Measurements from ENCODE around the gene CORO2B. TPM values are rescaled to one million over a fixed set of nuclear protein-coding genes. Genes with fewer than 3 reads are reported as not detected.

CORO2B gene
- total and polyA plus RNA-seq, 2 of the 13 experiments (the other 11 are each of a cell fraction or from before 2014, with no cell fraction given) = 0.35 to 0.63 TPM

GRCh38 chr15:68676926-68677325 is 98.1 kb downstream of the CORO2B start:
- ATAC-seq = no peak
- intact Hi-C loops (cut with micrococcal nuclease; ENCODE audit: unreplicated experiment) = no loop called here

More at GRCh38 chr15:68676926-68677325, 98.1 kb downstream of the CORO2B start:
- Histone ChIP-seq H2AFZ (ENCODE audit: low read length) (no peak overlapping the region), H3K9me3 (ENCODE audit: low read length) (no peaks in the 10 kb centered on the region), H4K20me1 (ENCODE audit: insufficient read depth, low read length) (no peaks in the 10 kb centered on the region), H3K4me3 (replicated peaks in 1 of 3; ENCODE audit: insufficient read depth in 1 of 3, low read depth in 2 of 3, low read length in 3 of 3) (no peak overlapping the region), H3K4me2 (ENCODE audit: low read depth, low read length) (no peak overlapping the region), H3K79me2 (ENCODE audit: insufficient read depth, low read length) (no peaks in the 10 kb centered on the region), H3K27ac (ENCODE audit: extremely low read length, insufficient read depth, low read length) (no peak overlapping the region), H3K9ac (ENCODE audit: insufficient read depth, low read depth, low read length) (no peak overlapping the region), H3K36me3 (replicated peaks in 1 of 2; ENCODE audit: control insufficient read depth in 1 of 2, insufficient read depth in 2 of 2, low read length in 2 of 2) (no peaks in the 10 kb centered on the region), H3K27me3 (ENCODE audit: control insufficient read depth in 1 of 2, insufficient read depth in 2 of 2, low read length in 2 of 2) (peaks cover 0 to 19% of the 10 kb centered on the region in 2 experiments; a peak in 2 of 5 replicates), H3K4me1 (ENCODE audit: insufficient read depth, low read length) (no peaks in the 10 kb centered on the region)
- ChIA-PET POLR2A (no interaction called here), CTCF (ENCODE audit: low intra/inter-chr PET ratio, low total read pairs) (no interaction called here)
- 13% methylated on average over 4 of the region's 4 CpGs for WGBS (ENCODE audit: low lambda C conversion rate)
- FAIRE-seq (no peak), DNase-seq (ENCODE audit: low spot score) (no peak)
- BruUV-seq (replicated peaks) = no TSS peak
- in situ Hi-C loops (cut with HindIII; ENCODE audit: extremely low pct_ligation_motif_present, low pct_unique_long_range_greater_than_20kb) = no loop called here
- TF ChIP-seq PATZ1 (CRISPR knock-in tag; IDR thresholded peaks at IDR 0.05) (no peak), CENPX (CRISPR knock-in tag; IDR thresholded peaks at IDR 0.05) (no peak), KDM5A (IDR thresholded peaks at IDR 0.05; ENCODE audit: borderline replicate concordance, low read length) (no peak), HOXA3 (CRISPR knock-in tag; IDR thresholded peaks at IDR 0.05) (no peak), ZNF580 (CRISPR knock-in tag; IDR thresholded peaks at IDR 0.05; ENCODE audit: borderline replicate concordance, low read depth) (no peak), ZMYM3 (CRISPR knock-in tag; IDR thresholded peaks at IDR 0.05) (no peak), CREB3 (CRISPR knock-in tag; IDR thresholded peaks at IDR 0.05) (no peak), U2AF1 (optimal IDR thresholded peaks at IDR 0.05; ENCODE audit: low read depth, low read length) (no peak), ZNF33A (CRISPR knock-in tag; IDR thresholded peaks at IDR 0.05; ENCODE audit: borderline replicate concordance) (no peak), ZBTB42 (CRISPR knock-in tag; IDR thresholded peaks at IDR 0.05) (no peak)

Measured in HepG2 (cell line).